ENCODE data around the gene TBC1D9.
A peak's percentile ranks its signal among the peaks of the same experiment; 100 is the strongest.

TBC1D9 gene

GRCh38 chr4:140607852-140608251 lies 148.3 kb downstream of the TBC1D9 start:
- Histone ChIP-seq H3K36me3 (no peaks in the 10 kb centered on the region), H3K27ac (no peak overlapping the region), H3K4me3 (no peak overlapping the region), H3K9ac (peak overlapping the region; percentile 24; the same call in 1 of the 2 replicates), H3K9me3 (no peaks in the 10 kb centered on the region), H4K20me1 (no peaks in the 10 kb centered on the region), H3K4me1 (peaks cover 6% of the 10 kb centered on the region), H3K27me3 (no peaks in the 10 kb centered on the region), H3K4me2 (no peak overlapping the region)
- TF ChIP-seq Cebpa-rat (IDR thresholded peaks at IDR 0.05) = no peak

GRCh38 chr4:140604544-140604943 lies 151.6 kb downstream of the TBC1D9 start:
- H3K4me1 ChIP-seq = peaks cover 7% of the 10 kb centered on the region
- H3K27ac ChIP-seq = no peak overlapping the region
- TF ChIP-seq Cebpa-rat (IDR thresholded peaks at IDR 0.05) = no peak
- H3K9me3 ChIP-seq = no peaks in the 10 kb centered on the region
- no peaks in the 10 kb centered on the region for H4K20me1 ChIP-seq
- H3K4me2 ChIP-seq = no peak overlapping the region
- no peaks in the 10 kb centered on the region for H3K36me3 ChIP-seq
- H3K4me3 ChIP-seq = no peak overlapping the region
- H3K9ac ChIP-seq = no peak overlapping the region
- no peaks in the 10 kb centered on the region for H3K27me3 ChIP-seq

GRCh38 chr4:140603286-140603685 lies 152.9 kb downstream of the TBC1D9 start:
- Histone ChIP-seq H3K9ac (no peak overlapping the region), H3K27ac (no peak overlapping the region), H3K27me3 (no peaks in the 10 kb centered on the region), H3K4me2 (0 out of 2 replicates have a peak overlapping the region, but pooled peaks have one; percentile 5), H3K9me3 (no peaks in the 10 kb centered on the region), H4K20me1 (no peaks in the 10 kb centered on the region), H3K36me3 (no peaks in the 10 kb centered on the region), H3K4me3 (no peak overlapping the region), H3K4me1 (peaks cover 7% of the 10 kb centered on the region)
- no peak for TF ChIP-seq Cebpa-rat (IDR thresholded peaks at IDR 0.05)

- Histone ChIP-seq H3K9me3 (no peaks in the 10 kb centered on the region), H3K4me3 (no peak overlapping the region), H3K4me1 (peaks cover 7% of the 10 kb centered on the region), H3K9ac (no peak overlapping the region), H4K20me1 (no peaks in the 10 kb centered on the region), H3K36me3 (no peaks in the 10 kb centered on the region), H3K4me2 (0 out of 2 replicates have a peak overlapping the region, but pooled peaks have one; percentile 5), H3K27me3 (no peaks in the 10 kb centered on the region), H3K27ac (no peak overlapping the region)
- TF ChIP-seq Cebpa-rat (IDR thresholded peaks at IDR 0.05) = no peak
Measured at GRCh38 chr4:140602714-140603113, 153.5 kb downstream of the TBC1D9 start.

GRCh38 chr4:140600408-140600807 lies 155.8 kb downstream of the TBC1D9 start:
- Histone ChIP-seq H3K4me3 (no peak overlapping the region), H4K20me1 (no peaks in the 10 kb centered on the region), H3K27me3 (no peaks in the 10 kb centered on the region), H3K36me3 (no peaks in the 10 kb centered on the region), H3K4me2 (no peak overlapping the region), H3K4me1 (peaks cover 7% of the 10 kb centered on the region), H3K9me3 (no peaks in the 10 kb centered on the region), H3K9ac (no peak overlapping the region), H3K27ac (no peak overlapping the region)
- TF ChIP-seq Cebpa-rat (IDR thresholded peaks at IDR 0.05) = no peak

- Histone ChIP-seq H3K4me3 (no peak overlapping the region), H4K20me1 (no peaks in the 10 kb centered on the region), H3K4me2 (no peak overlapping the region), H3K9me3 (no peaks in the 10 kb centered on the region), H3K27ac (no peak overlapping the region), H3K36me3 (no peaks in the 10 kb centered on the region), H3K4me1 (no peaks in the 10 kb centered on the region), H3K9ac (no peak overlapping the region), H3K27me3 (no peaks in the 10 kb centered on the region)
- TF ChIP-seq Cebpa-rat (IDR thresholded peaks at IDR 0.05) = no peak
Measured at GRCh38 chr4:140595065-140595464, 161.1 kb downstream of the TBC1D9 start.

- Histone ChIP-seq H4K20me1 (no peaks in the 10 kb centered on the region), H3K4me1 (no peaks in the 10 kb centered on the region)
Measured at GRCh38 chr4:140584439-140584838, 171.7 kb downstream of the TBC1D9 start.

GRCh38 chr4:140581078-140581477 lies 175.1 kb downstream of the TBC1D9 start:
- Histone ChIP-seq H4K20me1 (no peaks in the 10 kb centered on the region), H3K36me3 (no peaks in the 10 kb centered on the region), H3K27me3 (no peaks in the 10 kb centered on the region)

More at GRCh38 chr4:140584439-140584838, 171.7 kb downstream of the TBC1D9 start:
- no peak for TF ChIP-seq Cebpa-rat (IDR thresholded peaks at IDR 0.05)
- no peak overlapping the region for H3K4me2 ChIP-seq
- no peaks in the 10 kb centered on the region for H3K27me3 ChIP-seq
- H3K9ac ChIP-seq = no peak overlapping the region
- H3K9me3 ChIP-seq = no peaks in the 10 kb centered on the region
- H3K4me3 ChIP-seq = no peak overlapping the region
- H3K36me3 ChIP-seq = no peaks in the 10 kb centered on the region
- H3K27ac ChIP-seq = no peak overlapping the region

GRCh38 chr4:140579278-140579677 lies 176.9 kb downstream of the TBC1D9 start:
- H3K4me2 ChIP-seq = no peak overlapping the region
- no peak overlapping the region for H3K27ac ChIP-seq
- no peaks in the 10 kb centered on the region for H3K4me1 ChIP-seq
- no peaks in the 10 kb centered on the region for H3K36me3 ChIP-seq
- no peak for TF ChIP-seq Cebpa-rat (IDR thresholded peaks at IDR 0.05)
- no peaks in the 10 kb centered on the region for H4K20me1 ChIP-seq
- no peaks in the 10 kb centered on the region for H3K9me3 ChIP-seq
- H3K27me3 ChIP-seq = no peaks in the 10 kb centered on the region
- H3K9ac ChIP-seq = no peak overlapping the region
- no peak overlapping the region for H3K4me3 ChIP-seq

More at GRCh38 chr4:140581078-140581477, 175.1 kb downstream of the TBC1D9 start:
- Histone ChIP-seq H3K4me3 (no peak overlapping the region), H3K27ac (no peak overlapping the region), H3K9me3 (no peaks in the 10 kb centered on the region), H3K9ac (no peak overlapping the region), H3K4me1 (no peaks in the 10 kb centered on the region), H3K4me2 (no peak overlapping the region)
- TF ChIP-seq Cebpa-rat (IDR thresholded peaks at IDR 0.05) = no peak

GRCh38 chr4:140575489-140575888 lies 180.7 kb downstream of the TBC1D9 start:
- no peak overlapping the region for H3K4me3 ChIP-seq
- no peak overlapping the region for H3K9ac ChIP-seq
- H3K9me3 ChIP-seq = no peaks in the 10 kb centered on the region
- H3K36me3 ChIP-seq = no peaks in the 10 kb centered on the region
- TF ChIP-seq Cebpa-rat (IDR thresholded peaks at IDR 0.05) = no peak
- no peaks in the 10 kb centered on the region for H3K4me1 ChIP-seq
- no peaks in the 10 kb centered on the region for H3K27me3 ChIP-seq
- H3K27ac ChIP-seq = no peak overlapping the region
- no peak overlapping the region for H3K4me2 ChIP-seq
- H4K20me1 ChIP-seq = no peaks in the 10 kb centered on the region

GRCh38 chr4:140571620-140572019 lies 184.6 kb downstream of the TBC1D9 start:
- Histone ChIP-seq H3K9me3 (peaks cover 10% of the 10 kb centered on the region), H3K36me3 (no peaks in the 10 kb centered on the region), H4K20me1 (no peaks in the 10 kb centered on the region), H3K4me3 (no peak overlapping the region), H3K27ac (no peak overlapping the region), H3K4me2 (no peak overlapping the region), H3K27me3 (peaks cover 18% of the 10 kb centered on the region; the same call in 1 of the 2 replicates), H3K9ac (no peak overlapping the region), H3K4me1 (peaks cover 15% of the 10 kb centered on the region)
- TF ChIP-seq Cebpa-rat (IDR thresholded peaks at IDR 0.05) = no peak
